Measurements from ENCODE around the gene SORCS3. TPM values are rescaled to one million over a fixed set of nuclear protein-coding genes. Genes with fewer than 3 reads are reported as not detected.

The SORCS3 gene
- total RNA-seq, 2 donors from 2014 or later = not detected

- no peaks in the 10 kb centered on the region for H3K36me3 ChIP-seq
- H3K4me1 ChIP-seq (ENCODE audit: control insufficient read depth in 1 of 2, low read depth in 2 of 2) = no peaks in the 10 kb centered on the region
- no peaks in the 10 kb centered on the region for H3K9me3 ChIP-seq
- ATAC-seq (ENCODE audit: insufficient number of reproducible peaks, low FRiP score, low read depth) (no peak), DNase-seq (ENCODE audit: low spot score) (no peak)
- no peaks in the 10 kb centered on the region for H3K27me3 ChIP-seq (replicated peaks; ENCODE audit: insufficient read depth)
- TF ChIP-seq CTCF (IDR thresholded peaks at IDR 0.05) = no peak
- no peak overlapping the region for H3K4me3 ChIP-seq
- H3K27ac ChIP-seq = no peak overlapping the region
Observed at GRCh38 chr10:105268961-105269360, 627.9 kb downstream of the SORCS3 start.

GRCh38 chr10:105269689-105270088, 628.6 kb downstream of the SORCS3 start:
- no peak for DNase-seq (ENCODE audit: low spot score)
- no peak for ATAC-seq (ENCODE audit: insufficient number of reproducible peaks, low FRiP score, low read depth)

GRCh38 chr10:105274556-105275070, 633.5 kb downstream of the SORCS3 start:
- ATAC-seq (ENCODE audit: insufficient number of reproducible peaks, low FRiP score, low read depth) (no peak), DNase-seq (ENCODE audit: low spot score) (no peak)
- no peaks in the 10 kb centered on the region for H3K9me3 ChIP-seq
- H3K36me3 ChIP-seq = no peaks in the 10 kb centered on the region
- H3K27ac ChIP-seq = no peak overlapping the region
- no peaks in the 10 kb centered on the region for H3K27me3 ChIP-seq (replicated peaks; ENCODE audit: insufficient read depth)
- H3K4me1 ChIP-seq (ENCODE audit: control insufficient read depth in 1 of 2, low read depth in 2 of 2) = no peaks in the 10 kb centered on the region
- no peak overlapping the region for H3K4me3 ChIP-seq
- TF ChIP-seq CTCF (IDR thresholded peaks at IDR 0.05) = no peak

More at GRCh38 chr10:105269689-105270088, 628.6 kb downstream of the SORCS3 start:
- Histone ChIP-seq H3K27me3 (replicated peaks; ENCODE audit: insufficient read depth) (no peaks in the 10 kb centered on the region), H3K4me1 (ENCODE audit: control insufficient read depth in 1 of 2, low read depth in 2 of 2) (no peaks in the 10 kb centered on the region), H3K4me3 (no peak overlapping the region), H3K36me3 (no peaks in the 10 kb centered on the region), H3K27ac (no peak overlapping the region), H3K9me3 (no peaks in the 10 kb centered on the region)
- no peak for TF ChIP-seq CTCF (IDR thresholded peaks at IDR 0.05)

- DNase-seq (ENCODE audit: low spot score) (no peak), ATAC-seq (ENCODE audit: insufficient number of reproducible peaks, low FRiP score, low read depth) (no peak)
- Histone ChIP-seq H3K36me3 (no peaks in the 10 kb centered on the region), H3K4me3 (no peak overlapping the region), H3K9me3 (no peaks in the 10 kb centered on the region), H3K27me3 (replicated peaks; ENCODE audit: insufficient read depth) (no peaks in the 10 kb centered on the region), H3K27ac (no peak overlapping the region), H3K4me1 (ENCODE audit: control insufficient read depth in 1 of 2, low read depth in 2 of 2) (no peaks in the 10 kb centered on the region)
- TF ChIP-seq CTCF (IDR thresholded peaks at IDR 0.05) = no peak
Observed at GRCh38 chr10:105278439-105278838, 637.3 kb downstream of the SORCS3 start.

- Histone ChIP-seq H3K4me1 (ENCODE audit: control insufficient read depth in 1 of 2, low read depth in 2 of 2) (no peaks in the 10 kb centered on the region), H3K4me3 (no peak overlapping the region), H3K36me3 (no peaks in the 10 kb centered on the region), H3K27ac (no peak overlapping the region), H3K9me3 (no peaks in the 10 kb centered on the region), H3K27me3 (replicated peaks; ENCODE audit: insufficient read depth) (no peaks in the 10 kb centered on the region)
- no peak for ATAC-seq (ENCODE audit: insufficient number of reproducible peaks, low FRiP score, low read depth)
- DNase-seq (ENCODE audit: low spot score) = no peak
- no peak for TF ChIP-seq CTCF (IDR thresholded peaks at IDR 0.05)
Observed at GRCh38 chr10:105279101-105279500, 638.0 kb downstream of the SORCS3 start.

All from thoracic aorta (tissue), 2 donors.